Heart left ventricle (tissue), 13 donors: Measurements from ENCODE around the gene TGFBR1.

Experiments
- CTCF ChIP-seq, 12 donors: fragments of 200-600 bp; sonication (generic) in 4 of 12; IDR thresholded peaks; one replicate each; pipeline versions ENCODE4 v1.5.0 to v1.8.0; 2018 to 2022; ENCODE audit warnings: antibody characterized with exemption in 12 of 12, mild to moderate bottlenecking in 5 of 12
- POLR2A ChIP-seq, 2 donors: fragments of 450-650 bp; IDR thresholded peaks; one replicate each; pipeline ENCODE4 v1.6.1; 2017; ENCODE audit warnings: antibody characterized with exemption in 2 of 2, mild to moderate bottlenecking in 2 of 2, moderate library complexity in 2 of 2
- donor health status: ischemic (EF 13 %, LVEDD 7.1; RV severe dilation, severe dysfunction).
- donor health status: DM: no; HTN: yes; CAD: no.
- donor health status: DM: no; HTN: no; CAD: no.
- donor health status: ischemic (EF 25% LVEDD 6.9; RV normal size, moderate dysfunction).
- donor health status: ischemic (EF 25% LVEDD 5.7; RV mildly dilated, moderate dysfunction).
- donor health status: ischemic (EF 35%, LVEDD 5.7; RV mildly dilated, moderate dysfunction).
- donor health status: nonischemic (EF 11% LVEDD 7.7; RV severe dilation, severe dysfunction).
- donor health status: DM: yes; HTN: yes; CAD: no.
- donor health status: PGD.
- donor health status: ischemic (EF 29% LVEDD 5.4; RV normal size, mild dysfunction).
- donor health status: nonischemic (EF 23%, LVEDD 6.1; RV moderate dilation, normal function).

- TF ChIP-seq CTCF (IDR thresholded peaks at IDR 0.05) (no peak), POLR2A (IDR thresholded peaks at IDR 0.05) (no peak)
Observed at GRCh38 chr9:99183616-99184015, 78.7 kb downstream of the TGFBR1 start.
